Endothelial cell (in vitro differentiated cells): ENCODE data around the gene CAST. TPM values are rescaled to one million over a fixed set of nuclear protein-coding genes. Genes with fewer than 3 reads are reported as not detected.

ENCODE experiments used
- DNase-seq: peaks from one replicate; pipeline ENCODE4 v3.0.0; 2021; ENCODE audit warnings: low spot score
- H3K27ac Mint-ChIP-seq: one replicate; pipeline ENCODE4 v1.8.0; 2021; ENCODE audit warnings: mixed read lengths, inconsistent platforms; ENCODE audit not compliant: unreplicated experiment
- H3K27me3 Mint-ChIP-seq: one replicate; pipeline ENCODE4 v1.8.0; 2021; ENCODE audit warnings: mild to moderate bottlenecking, moderate library complexity, mixed read lengths, inconsistent platforms; ENCODE audit not compliant: unreplicated experiment
- H3K36me3 Mint-ChIP-seq: one replicate; pipeline ENCODE4 v1.8.0; 2021; ENCODE audit warnings: mild to moderate bottlenecking, low read depth, mixed read lengths, inconsistent platforms; ENCODE audit not compliant: unreplicated experiment
- H3K4me1 Mint-ChIP-seq: one replicate; pipeline ENCODE4 v1.8.0; 2021; ENCODE audit warnings: mild to moderate bottlenecking, mixed read lengths, inconsistent platforms; ENCODE audit not compliant: unreplicated experiment
- H3K4me3 Mint-ChIP-seq: one replicate; pipeline ENCODE4 v1.8.0; 2021; ENCODE audit warnings: mild to moderate bottlenecking, mixed read lengths, inconsistent platforms; ENCODE audit not compliant: unreplicated experiment
- H3K9me3 Mint-ChIP-seq: one replicate; pipeline ENCODE4 v1.8.0; 2021; ENCODE audit warnings: mixed read lengths, inconsistent platforms; ENCODE audit not compliant: unreplicated experiment
- total RNA-seq: library from RNA; stranded (reverse); fragmentation: NEBNext Ultra II Directional; extraction: Animal tissue kit (Norgen Biotek cat#: 25700); gene quantifications from one replicate; pipeline ENCODE4 v1.2.1, GENCODE V29; 2021; ENCODE audit not compliant: unreplicated experiment
- TF ChIP-seq, protein P1 (sequence below): fragments of 200-600 bp; sonication (generic); IDR thresholded peaks from one replicate; pipeline ENCODE4 v1.5.0; 2021; ENCODE audit warnings: antibody characterized with exemption; ENCODE audit not compliant: unreplicated experiment

Gene CAST
- total RNA-seq, 1 donor from 2014 or later = 105 TPM

DNA sequence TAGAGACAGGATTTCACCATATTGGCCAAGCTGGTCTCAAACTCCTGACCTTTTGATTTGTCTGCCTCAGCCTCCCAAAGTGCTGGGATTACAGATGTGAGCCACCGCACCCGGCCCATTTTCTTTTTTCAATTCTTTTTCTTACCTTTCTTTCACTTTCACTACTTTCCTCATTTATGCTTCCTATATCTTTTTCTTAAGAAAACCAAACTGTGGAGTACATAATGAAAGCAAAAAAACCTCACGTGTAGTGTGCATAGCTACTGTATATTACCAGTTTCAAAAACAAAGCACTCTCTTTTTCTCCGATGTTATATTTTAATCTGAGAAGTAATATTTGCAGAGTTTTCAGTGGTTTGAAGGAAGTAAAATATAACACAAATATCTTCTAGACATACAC is 8.0 kb upstream of the CAST start:
- Mint-ChIP-seq H3K9me3 (no peaks in the 10 kb centered on the region), H3K4me3 (no peak overlapping the region), H3K27ac (no peak overlapping the region), H3K36me3 (no peaks in the 10 kb centered on the region), H3K4me1 (no peaks in the 10 kb centered on the region), H3K27me3 (peaks cover 3% of the 10 kb centered on the region)
- DNase-seq = no peak
- TF ChIP-seq, protein P1, sequence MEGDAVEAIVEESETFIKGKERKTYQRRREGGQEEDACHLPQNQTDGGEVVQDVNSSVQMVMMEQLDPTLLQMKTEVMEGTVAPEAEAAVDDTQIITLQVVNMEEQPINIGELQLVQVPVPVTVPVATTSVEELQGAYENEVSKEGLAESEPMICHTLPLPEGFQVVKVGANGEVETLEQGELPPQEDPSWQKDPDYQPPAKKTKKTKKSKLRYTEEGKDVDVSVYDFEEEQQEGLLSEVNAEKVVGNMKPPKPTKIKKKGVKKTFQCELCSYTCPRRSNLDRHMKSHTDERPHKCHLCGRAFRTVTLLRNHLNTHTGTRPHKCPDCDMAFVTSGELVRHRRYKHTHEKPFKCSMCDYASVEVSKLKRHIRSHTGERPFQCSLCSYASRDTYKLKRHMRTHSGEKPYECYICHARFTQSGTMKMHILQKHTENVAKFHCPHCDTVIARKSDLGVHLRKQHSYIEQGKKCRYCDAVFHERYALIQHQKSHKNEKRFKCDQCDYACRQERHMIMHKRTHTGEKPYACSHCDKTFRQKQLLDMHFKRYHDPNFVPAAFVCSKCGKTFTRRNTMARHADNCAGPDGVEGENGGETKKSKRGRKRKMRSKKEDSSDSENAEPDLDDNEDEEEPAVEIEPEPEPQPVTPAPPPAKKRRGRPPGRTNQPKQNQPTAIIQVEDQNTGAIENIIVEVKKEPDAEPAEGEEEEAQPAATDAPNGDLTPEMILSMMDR = no peak

DNA sequence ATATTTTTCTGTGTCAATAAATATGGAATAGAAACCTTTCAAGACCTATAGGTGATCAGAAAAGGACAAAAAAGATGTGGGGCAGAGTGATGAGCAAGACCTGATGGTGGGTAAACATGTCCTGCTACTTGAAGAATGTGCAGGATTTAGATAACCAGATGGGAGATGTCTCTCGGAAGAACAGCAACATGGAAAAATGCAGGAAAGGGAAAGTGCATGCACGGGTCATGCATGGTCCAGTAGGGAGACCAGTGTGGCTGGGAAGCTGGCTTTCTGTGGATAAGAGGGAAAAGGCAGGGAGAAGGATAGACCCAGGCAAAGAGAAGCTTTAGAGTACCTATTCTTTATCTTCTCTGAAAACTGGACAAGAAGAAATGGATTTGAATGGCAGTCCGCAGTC is 7.1 kb upstream of the CAST start:
- Mint-ChIP-seq H3K27ac (no peak overlapping the region), H3K36me3 (no peaks in the 10 kb centered on the region), H3K9me3 (no peaks in the 10 kb centered on the region), H3K27me3 (peaks cover 2% of the 10 kb centered on the region), H3K4me1 (no peaks in the 10 kb centered on the region), H3K4me3 (no peak overlapping the region)
- no peak for DNase-seq
- TF ChIP-seq, protein P1 = no peak

GRCh38 chr5:96655506-96655905 is 6.7 kb upstream of the CAST start:
- Mint-ChIP-seq H3K27ac (no peak overlapping the region), H3K9me3 (no peaks in the 10 kb centered on the region), H3K4me1 (no peaks in the 10 kb centered on the region), H3K36me3 (no peaks in the 10 kb centered on the region), H3K27me3 (peaks cover 2% of the 10 kb centered on the region), H3K4me3 (no peak overlapping the region)
- DNase-seq = no peak
- TF ChIP-seq, protein P1 = no peak

DNA sequence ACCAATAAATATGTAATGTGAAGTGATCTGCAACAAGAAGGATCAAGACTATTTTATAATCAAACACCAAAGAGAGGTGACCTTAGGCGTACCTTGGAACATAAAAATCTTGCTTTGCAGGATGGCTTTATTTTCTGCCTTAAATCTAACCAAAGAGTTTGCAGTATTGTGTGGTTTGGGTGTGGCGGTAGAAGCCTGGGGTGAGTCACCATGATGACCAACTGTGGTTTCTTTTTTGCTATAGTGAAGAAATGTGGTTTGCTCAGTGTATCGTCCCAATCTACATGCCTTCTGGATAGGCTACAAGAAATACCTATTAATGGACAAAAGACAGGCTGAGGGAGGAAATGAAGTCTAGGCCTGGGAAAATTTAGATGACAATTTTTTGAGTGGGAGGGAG is 5.1 kb upstream of the CAST start:
- Mint-ChIP-seq H3K36me3 (no peaks in the 10 kb centered on the region), H3K9me3 (no peaks in the 10 kb centered on the region), H3K27me3 (peaks cover 2% of the 10 kb centered on the region), H3K4me3 (no peak overlapping the region), H3K27ac (no peak overlapping the region), H3K4me1 (peaks cover 6% of the 10 kb centered on the region)
- DNase-seq = no peak
- TF ChIP-seq, protein P1 = no peak

GRCh38 chr5:96658272-96658671 is 3.9 kb upstream of the CAST start:
- Mint-ChIP-seq H3K36me3 (no peaks in the 10 kb centered on the region), H3K27ac (no peak overlapping the region), H3K9me3 (no peaks in the 10 kb centered on the region), H3K4me3 (no peak overlapping the region), H3K27me3 (peaks cover 2% of the 10 kb centered on the region), H3K4me1 (peaks cover 8% of the 10 kb centered on the region)
- TF ChIP-seq, protein P1 = no peak
- DNase-seq = no peak
